Measurements from ENCODE around the gene BCL2L13. TPM values are rescaled to one million over a fixed set of nuclear protein-coding genes. Genes with fewer than 3 reads are reported as not detected.

The BCL2L13 gene
- total RNA-seq, 1 experiment from 2014 or later: 52.9 TPM

GRCh38 chr22:17597217-17597616, 41.3 kb upstream of the BCL2L13 start:
- Histone ChIP-seq H3K4me3 (ENCODE audit: low read depth, low read length, poor library complexity, severe bottlenecking) (no peak overlapping the region), H3K36me3 (ENCODE audit: insufficient read depth, low read length, poor library complexity, severe bottlenecking) (peaks cover 54% of the 10 kb centered on the region), H3K27me3 (replicated peaks; ENCODE audit: insufficient read depth, low read depth, low read length, poor library complexity) (no peaks in the 10 kb centered on the region), H3K9me3 (ENCODE audit: low read depth, low read length, poor library complexity, severe bottlenecking) (no peaks in the 10 kb centered on the region), H3K27ac (ENCODE audit: low read depth, low read length, poor library complexity, severe bottlenecking) (no peak overlapping the region), H3K4me1 (ENCODE audit: insufficient read depth, low read length, poor library complexity, severe bottlenecking) (no peaks in the 10 kb centered on the region)
- TF ChIP-seq EZH2 (IDR thresholded peaks at IDR 0.05; ENCODE audit: borderline replicate concordance, low read depth, low read length, poor library complexity, severe bottlenecking): no peak
- no peak for TF ChIP-seq CTCF (conservative IDR thresholded peaks at IDR 0.05; ENCODE audit: low read depth, low read length)
- no peak for DNase-seq (ENCODE audit: low spot score)
- ChIA-PET POLR2A (ENCODE audit: low non-redundant PET) (no interaction called here), CTCF (no interaction called here)
- intact Hi-C loops (cut with micrococcal nuclease; ENCODE audit: unreplicated experiment): no loop called here
- BruUV-seq (replicated peaks): no TSS peak

DNA sequence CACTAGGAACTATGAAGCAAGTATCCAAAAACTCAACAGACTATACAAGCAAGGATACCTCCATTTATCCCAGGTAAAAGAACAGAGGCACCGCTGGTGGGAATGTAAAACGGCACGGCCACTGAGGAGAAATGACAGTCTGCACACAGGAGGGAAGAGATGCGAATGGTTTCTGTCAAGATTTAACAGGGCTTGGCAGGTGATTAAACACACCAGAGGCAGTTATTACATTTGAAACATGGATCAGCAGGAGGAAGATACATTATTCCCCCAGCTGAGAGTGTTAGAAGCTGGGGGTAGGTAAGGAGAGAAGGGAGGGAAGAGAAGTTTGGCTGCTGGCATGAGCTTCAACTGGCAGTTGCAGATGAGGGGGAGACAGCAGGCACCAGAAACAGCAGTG, 40.2 kb upstream of the BCL2L13 start:
- ChIA-PET POLR2A (ENCODE audit: low non-redundant PET) (no interaction called here), CTCF (no interaction called here)
- TF ChIP-seq EZH2 (IDR thresholded peaks at IDR 0.05; ENCODE audit: borderline replicate concordance, low read depth, low read length, poor library complexity, severe bottlenecking) (no peak), CTCF (conservative IDR thresholded peaks at IDR 0.05; ENCODE audit: low read depth, low read length) (no peak)
- Histone ChIP-seq H3K27ac (ENCODE audit: low read depth, low read length, poor library complexity, severe bottlenecking) (no peak overlapping the region), H3K4me3 (ENCODE audit: low read depth, low read length, poor library complexity, severe bottlenecking) (no peak overlapping the region), H3K36me3 (ENCODE audit: insufficient read depth, low read length, poor library complexity, severe bottlenecking) (peaks cover 51% of the 10 kb centered on the region), H3K4me1 (ENCODE audit: insufficient read depth, low read length, poor library complexity, severe bottlenecking) (no peaks in the 10 kb centered on the region), H3K27me3 (replicated peaks; ENCODE audit: insufficient read depth, low read depth, low read length, poor library complexity) (no peaks in the 10 kb centered on the region), H3K9me3 (ENCODE audit: low read depth, low read length, poor library complexity, severe bottlenecking) (no peaks in the 10 kb centered on the region)
- BruUV-seq (replicated peaks): no TSS peak
- intact Hi-C loops (cut with micrococcal nuclease; ENCODE audit: unreplicated experiment): no loop called here
- DNase-seq (ENCODE audit: low spot score): no peak

DNA sequence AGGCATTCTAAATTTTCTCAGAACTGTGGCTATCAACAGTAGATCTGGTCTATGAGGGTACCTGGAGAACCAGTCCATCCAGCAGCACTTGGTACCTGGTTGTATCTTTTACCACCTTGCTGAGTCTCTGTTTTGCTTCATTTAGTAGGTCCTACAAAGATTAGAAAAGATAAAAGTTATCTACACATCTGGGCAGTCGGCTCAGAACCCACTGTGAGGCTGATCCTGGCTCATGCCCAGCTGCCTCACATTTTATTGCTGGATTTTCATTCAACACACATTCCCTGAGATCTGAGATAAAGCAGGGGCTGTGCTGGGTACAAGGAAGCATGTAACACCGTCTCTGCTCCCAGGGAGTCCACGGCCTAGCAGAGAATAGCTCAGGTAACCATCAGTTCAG, 37.5 kb upstream of the BCL2L13 start:
- H3K4me3 ChIP-seq (ENCODE audit: low read depth, low read length, poor library complexity, severe bottlenecking): no peak overlapping the region
- intact Hi-C loops (cut with micrococcal nuclease; ENCODE audit: unreplicated experiment): no loop called here
- H3K36me3 ChIP-seq (ENCODE audit: insufficient read depth, low read length, poor library complexity, severe bottlenecking): peaks cover 37% of the 10 kb centered on the region
- no peaks in the 10 kb centered on the region for H3K4me1 ChIP-seq (ENCODE audit: insufficient read depth, low read length, poor library complexity, severe bottlenecking)
- DNase-seq (ENCODE audit: low spot score): no peak
- ChIA-PET POLR2A (ENCODE audit: low non-redundant PET) (no interaction called here), CTCF (no interaction called here)
- H3K27me3 ChIP-seq (replicated peaks; ENCODE audit: insufficient read depth, low read depth, low read length, poor library complexity): no peaks in the 10 kb centered on the region
- no peak overlapping the region for H3K27ac ChIP-seq (ENCODE audit: low read depth, low read length, poor library complexity, severe bottlenecking)
- no TSS peak for BruUV-seq (replicated peaks)
- H3K9me3 ChIP-seq (ENCODE audit: low read depth, low read length, poor library complexity, severe bottlenecking): no peaks in the 10 kb centered on the region
- no peak for TF ChIP-seq CTCF (conservative IDR thresholded peaks at IDR 0.05; ENCODE audit: low read depth, low read length)
- TF ChIP-seq EZH2 (IDR thresholded peaks at IDR 0.05; ENCODE audit: borderline replicate concordance, low read depth, low read length, poor library complexity, severe bottlenecking): no peak
